Hair follicle dermal papilla cell (primary cell): ENCODE measurements around the gene RABEPK. TPM values are rescaled to one million over a fixed set of nuclear protein-coding genes. Genes with fewer than 3 reads are reported as not detected.

Source experiments
- small RNA-seq: library from RNA; depleted of rRNA; stranded (forward); fragments of <200 nt; gene quantifications from one replicate; pipeline ENCODE3, GENCODE V24; 2012
- total RNA-seq: library from RNA; depleted of rRNA; stranded (reverse); fragments of >200 nt; gene quantifications from 2 replicates; pipeline ENCODE4 v1.2.3, GENCODE V29; 2012

RABEPK gene
- 28.4 and 32.7 TPM in 2 replicates for total RNA-seq

GRCh38 chr9:125200216-125201047 is at the start of gene RABEPK:
RABEPK (plus strand) TSS chr9:125200542; CDS start chr9:125203014, 2,472 bp downstream.

GRCh38 chr9:125189361-125190289 is 10.7 kb upstream of the RABEPK start, which contains the start of gene PPP6C:
PPP6C (minus strand) TSS chr9:125189803; CDS start chr9:125189718, 85 bp downstream.

GRCh38 chr9:125241000-125241862 is 40.9 kb downstream of the RABEPK start, which contains the start of gene HSPA5:
HSPA5 (minus strand) TSS chr9:125241343; CDS start chr9:125241126, 217 bp downstream.

GRCh38 chr9:125261501-125262293 is 61.4 kb downstream of the RABEPK start, which contains the start of gene GAPVD1:
GAPVD1 (plus strand) TSS chr9:125261826; CDS start chr9:125298922, 37,096 bp downstream.

Small RNA genes lying within 50 kb of the gene (small RNA-seq; reads per million reads assigned to genes)
- gene AL354710.1, result not detected

Other genes with a start within 250 kb of the RABEPK start
- gene SCAI, start 57.0 kb upstream of the RABEPK start, total RNA-seq, result 8.9 and 9.8 TPM in 2 replicates
- gene PPP6C, start 10.7 kb upstream of the RABEPK start, total RNA-seq, result 25.3 and 26.7 TPM in 2 replicates
- 145 and 162 TPM in 2 replicates for gene HSPA5, start 40.8 kb downstream of the RABEPK start, total RNA-seq
- gene GAPVD1, start 61.3 kb downstream of the RABEPK start, total RNA-seq, result 55.4 and 63.0 TPM in 2 replicates